Fibroblast of lung (primary cell): ENCODE results near the gene DNAI7. TPM values are rescaled to one million over a fixed set of nuclear protein-coding genes. Genes with fewer than 3 reads are reported as not detected.

Experiments used
- DNase-seq, 2 donors: peaks; one replicate each; pipeline versions ENCODE4 v3.0.0 to v3.0.0-alpha.2; 2010; ENCODE audit warnings: low read depth in 2 of 2
- H2AFZ ChIP-seq: 2 replicates; pipeline ENCODE4 v1.5.1; 2012; ENCODE audit warnings: low read length, control low read depth, inconsistent platforms
- H3K27ac ChIP-seq: 2 replicates; pipeline ENCODE4 v1.5.1; 2011; ENCODE audit warnings: low read length, control low read depth; ENCODE audit not compliant: insufficient read depth
- H3K27me3 ChIP-seq: 2 replicates; pipeline ENCODE4 v1.5.1; 2011; ENCODE audit warnings: mild to moderate bottlenecking, low read length; ENCODE audit not compliant: control insufficient read depth, insufficient read depth
- H3K36me3 ChIP-seq: 2 replicates; pipeline ENCODE4 v1.5.1; 2011; ENCODE audit warnings: low read length; ENCODE audit not compliant: control insufficient read depth, insufficient read depth
- H3K4me1 ChIP-seq: 2 replicates; pipeline ENCODE4 v1.5.1; 2011; ENCODE audit warnings: low read length; ENCODE audit not compliant: control insufficient read depth, insufficient read depth; ENCODE audit errors: extremely low read depth
- H3K4me2 ChIP-seq: 2 replicates; pipeline ENCODE4 v1.5.1; 2011; ENCODE audit warnings: low read length, control low read depth; ENCODE audit not compliant: insufficient read depth; ENCODE audit errors: extremely low read depth
- H3K4me3 ChIP-seq, 4 experiments: fragments of 200-600 bp in 1 of 4; sonication (generic) in 1 of 4; replicated peaks in 1 of 4; 2 replicates each; pipeline ENCODE4 v1.5.1; 2011 to 2016; ENCODE audit warnings: low read length in 4 of 4, low read depth in 3 of 4, mild to moderate bottlenecking in 3 of 4, control low read depth in 2 of 4, inconsistent platforms in 1 of 4, mixed read lengths in 1 of 4; ENCODE audit not compliant: insufficient read depth in 1 of 4; ENCODE audit errors: control extremely low read depth in 1 of 4
- H3K79me2 ChIP-seq: 2 replicates; pipeline ENCODE4 v1.5.1; 2012; ENCODE audit warnings: mild to moderate bottlenecking, low read length, inconsistent platforms; ENCODE audit not compliant: control insufficient read depth, insufficient read depth
- H3K9ac ChIP-seq: 2 replicates; pipeline ENCODE4 v1.5.1; 2011; ENCODE audit warnings: mild to moderate bottlenecking, low read length, control low read depth; ENCODE audit not compliant: insufficient read depth
- H3K9me3 ChIP-seq: 2 replicates; pipeline ENCODE4 v1.5.1; 2012; ENCODE audit warnings: low read depth, low read length; ENCODE audit not compliant: control insufficient read depth, insufficient read depth
- H4K20me1 ChIP-seq: 2 replicates; pipeline ENCODE4 v1.5.1; 2011; ENCODE audit warnings: low read length; ENCODE audit not compliant: control insufficient read depth, insufficient read depth; ENCODE audit errors: extremely low read depth
- EZH2 ChIP-seq: IDR thresholded peaks from 2 replicates; pipeline ENCODE4 v1.5.1; 2012; ENCODE audit warnings: low read length, control low read depth, mild to moderate bottlenecking; ENCODE audit errors: missing control alignments
- polyA plus RNA-seq, 2 donors: library from polyadenylated mRNA; depleted of rRNA in 1 of 2; stranded (reverse) in 1 of 2; unstranded in 1 of 2; fragments of >200 nt; gene quantifications; 2 replicates each; pipeline ENCODE4 v1.2.1, GENCODE V29; 2011 to 2012; ENCODE audit warnings: missing spikeins in 1 of 2
- total RNA-seq: library from RNA; depleted of rRNA; stranded (reverse); fragments of >200 nt; gene quantifications from 2 replicates; pipeline ENCODE4 v1.2.1, GENCODE V29; 2014
- TF ChIP-seq, protein P1 (sequence below), 2 donors: IDR thresholded peaks in 1 of 2; conservative IDR thresholded peaks in 1 of 2; 1 replicate in 1 of 2; 2 replicates in 1 of 2; pipeline ENCODE4 v1.5.1; 2011 to 2012; ENCODE audit warnings: low read length in 2 of 2, control low read depth in 1 of 2, inconsistent platforms in 1 of 2, low read depth in 1 of 2, mild to moderate bottlenecking in 1 of 2

The DNAI7 gene
- total and polyA plus RNA-seq, 2 donors (not counting 1 experiment from before 2014, with no cell fraction given), result 0.17 to 0.23 TPM

GRCh38 chr12:25115677-25116076, 79.3 kb downstream of the DNAI7 start:
- Histone ChIP-seq H2AFZ (no peak overlapping the region), H4K20me1 (no peaks in the 10 kb centered on the region), H3K4me1 (no peaks in the 10 kb centered on the region), H3K4me3 (no peak overlapping the region), H3K27me3 (no peaks in the 10 kb centered on the region), H3K79me2 (no peaks in the 10 kb centered on the region), H3K9ac (no peak overlapping the region), H3K27ac (no peak overlapping the region), H3K36me3 (no peaks in the 10 kb centered on the region), H3K4me2 (no peak overlapping the region), H3K9me3 (no peaks in the 10 kb centered on the region)
- TF ChIP-seq, protein P1, sequence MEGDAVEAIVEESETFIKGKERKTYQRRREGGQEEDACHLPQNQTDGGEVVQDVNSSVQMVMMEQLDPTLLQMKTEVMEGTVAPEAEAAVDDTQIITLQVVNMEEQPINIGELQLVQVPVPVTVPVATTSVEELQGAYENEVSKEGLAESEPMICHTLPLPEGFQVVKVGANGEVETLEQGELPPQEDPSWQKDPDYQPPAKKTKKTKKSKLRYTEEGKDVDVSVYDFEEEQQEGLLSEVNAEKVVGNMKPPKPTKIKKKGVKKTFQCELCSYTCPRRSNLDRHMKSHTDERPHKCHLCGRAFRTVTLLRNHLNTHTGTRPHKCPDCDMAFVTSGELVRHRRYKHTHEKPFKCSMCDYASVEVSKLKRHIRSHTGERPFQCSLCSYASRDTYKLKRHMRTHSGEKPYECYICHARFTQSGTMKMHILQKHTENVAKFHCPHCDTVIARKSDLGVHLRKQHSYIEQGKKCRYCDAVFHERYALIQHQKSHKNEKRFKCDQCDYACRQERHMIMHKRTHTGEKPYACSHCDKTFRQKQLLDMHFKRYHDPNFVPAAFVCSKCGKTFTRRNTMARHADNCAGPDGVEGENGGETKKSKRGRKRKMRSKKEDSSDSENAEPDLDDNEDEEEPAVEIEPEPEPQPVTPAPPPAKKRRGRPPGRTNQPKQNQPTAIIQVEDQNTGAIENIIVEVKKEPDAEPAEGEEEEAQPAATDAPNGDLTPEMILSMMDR (conservative IDR thresholded peaks at IDR 0.05 in 1 of 2, IDR thresholded peaks at IDR 0.05 in 1 of 2; ENCODE audit: low read depth in 1 of 2, low read length in 2 of 2), result no peak
- no peak for TF ChIP-seq EZH2
- no peak for DNase-seq

DNA sequence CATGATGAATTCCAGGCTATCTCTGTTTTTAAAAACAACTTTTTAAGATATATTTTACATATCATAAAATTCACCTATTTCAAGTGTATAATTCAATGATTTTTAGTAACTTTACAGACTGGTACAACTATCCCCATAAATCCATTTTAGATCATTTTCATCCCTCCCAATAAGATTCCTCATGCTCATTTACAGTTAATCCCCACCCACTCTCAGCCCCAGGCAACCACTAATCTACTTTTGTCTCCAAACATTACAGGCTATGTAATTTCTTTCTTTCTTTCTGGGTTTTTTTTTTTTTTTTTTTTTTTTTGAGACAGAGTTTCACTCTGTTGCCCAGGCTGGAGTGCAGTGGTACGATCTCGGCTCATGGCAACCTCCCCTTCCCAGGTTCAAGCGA, 81.3 kb downstream of the DNAI7 start:
- Histone ChIP-seq H3K36me3 (no peaks in the 10 kb centered on the region), H3K4me1 (no peaks in the 10 kb centered on the region)

GRCh38 chr12:25110260-25110659, 84.7 kb downstream of the DNAI7 start:
- Histone ChIP-seq H3K36me3 (no peaks in the 10 kb centered on the region), H3K27me3 (no peaks in the 10 kb centered on the region), H4K20me1 (no peaks in the 10 kb centered on the region), H3K4me2 (no peak overlapping the region), H3K9me3 (no peaks in the 10 kb centered on the region), H2AFZ (no peak overlapping the region), H3K4me1 (no peaks in the 10 kb centered on the region), H3K27ac (no peak overlapping the region), H3K9ac (no peak overlapping the region), H3K4me3 (no peak overlapping the region), H3K79me2 (no peaks in the 10 kb centered on the region)
- no peak for DNase-seq
- no peak for TF ChIP-seq EZH2
- TF ChIP-seq, protein P1 (conservative IDR thresholded peaks at IDR 0.05 in 1 of 2, IDR thresholded peaks at IDR 0.05 in 1 of 2; ENCODE audit: low read depth in 1 of 2, low read length in 2 of 2), result no peak

More for the DNA sequence above, 81.3 kb downstream of the DNAI7 start:
- no peak for DNase-seq
- H3K79me2 ChIP-seq, result no peaks in the 10 kb centered on the region
- H2AFZ ChIP-seq, result no peak overlapping the region
- H4K20me1 ChIP-seq, result no peaks in the 10 kb centered on the region
- no peak overlapping the region for H3K4me2 ChIP-seq
- H3K27ac ChIP-seq, result no peak overlapping the region
- no peak overlapping the region for H3K4me3 ChIP-seq
- H3K27me3 ChIP-seq, result no peaks in the 10 kb centered on the region
- H3K9ac ChIP-seq, result no peak overlapping the region
- no peak for TF ChIP-seq EZH2
- TF ChIP-seq, protein P1 (conservative IDR thresholded peaks at IDR 0.05 in 1 of 2, IDR thresholded peaks at IDR 0.05 in 1 of 2; ENCODE audit: low read depth in 1 of 2, low read length in 2 of 2), result no peak
- no peaks in the 10 kb centered on the region for H3K9me3 ChIP-seq
